Endodermal cell (in vitro differentiated cells): ENCODE results near the gene PRKCE. TPM values are rescaled to one million over a fixed set of nuclear protein-coding genes. Genes with fewer than 3 reads are reported as not detected.

Experiments
- DNase-seq: peaks from one replicate; pipeline ENCODE4 v3.0.0-alpha.2; 2017
- H3K27ac ChIP-seq: 2 replicates; pipeline ENCODE4 v1.5.1; 2013; ENCODE audit warnings: mild to moderate bottlenecking, low read depth, low read length, moderate library complexity
- H3K27me3 ChIP-seq: 2 replicates; pipeline ENCODE4 v1.6.1; 2013; ENCODE audit warnings: mild to moderate bottlenecking, low read length, moderate library complexity; ENCODE audit not compliant: insufficient read depth, control insufficient read depth, poor library complexity, severe bottlenecking
- H3K36me3 ChIP-seq: 2 replicates; pipeline ENCODE4 v1.7.0; 2013; ENCODE audit warnings: mild to moderate bottlenecking, low read length, moderate library complexity; ENCODE audit not compliant: control insufficient read depth, insufficient read depth
- H3K4me1 ChIP-seq: one replicate; pipeline ENCODE4 v1.7.0; 2013; ENCODE audit warnings: low read length; ENCODE audit not compliant: control insufficient read depth, insufficient read depth
- H3K4me3 ChIP-seq: 2 replicates; pipeline ENCODE4 v1.5.1; 2013; ENCODE audit warnings: mild to moderate bottlenecking, low read length, moderate library complexity
- H3K9ac ChIP-seq: 2 replicates; pipeline ENCODE4 v1.6.1; 2013; ENCODE audit warnings: mild to moderate bottlenecking, low read length, moderate library complexity; ENCODE audit not compliant: poor library complexity, severe bottlenecking; ENCODE audit errors: extremely low read depth
- H3K9me3 ChIP-seq: 2 replicates; pipeline ENCODE4 v1.6.1; 2013; ENCODE audit warnings: mild to moderate bottlenecking, low read length, moderate library complexity; ENCODE audit not compliant: control insufficient read depth
- H3K27ac Mint-ChIP-seq: 2 replicates; pipeline ENCODE4 v1.8.0; 2020; ENCODE audit warnings: mixed read lengths
- H3K27me3 Mint-ChIP-seq: 2 replicates; pipeline ENCODE4 v1.8.0; 2021; ENCODE audit warnings: mild to moderate bottlenecking, mixed read lengths; ENCODE audit not compliant: insufficient read depth
- H3K36me3 Mint-ChIP-seq: 2 replicates; pipeline ENCODE4 v1.8.0; 2020; ENCODE audit warnings: low read depth, mixed read lengths
- H3K4me1 Mint-ChIP-seq: 2 replicates; pipeline ENCODE4 v1.8.0; 2020; ENCODE audit warnings: mixed read lengths
- H3K4me3 Mint-ChIP-seq: 2 replicates; pipeline ENCODE4 v1.8.0; 2020; ENCODE audit warnings: mild to moderate bottlenecking, moderate library complexity, mixed read lengths
- H3K9me3 Mint-ChIP-seq: 2 replicates; pipeline ENCODE4 v1.8.0; 2020; ENCODE audit warnings: mild to moderate bottlenecking, mixed read lengths
- CTCF ChIP-seq: fragments of 200-600 bp; sonication (generic); conservative IDR thresholded peaks from 2 replicates; pipeline ENCODE4 v1.5.0; 2021; ENCODE audit warnings: antibody characterized with exemption, mild to moderate bottlenecking
- WGBS, 2 experiments: methylation state at CpG; one replicate each; pipeline versions ENCODE4 v1.1.5 to v1.1.7; 2013; ENCODE audit warnings: missing lambda C conversion rate in 2 of 2, mixed read lengths in 1 of 2; ENCODE audit not compliant: insufficient coverage in 1 of 2, insufficient read length in 1 of 2; 5-methylcytosine and 5-hydroxymethylcytosine counted together
- total RNA-seq, 2 donors: library from RNA; stranded (reverse); fragmentation: NEBNext Ultra II Directional in 1 of 2; extraction: Animal tissue kit (Norgen Biotek cat#: 25700) in 1 of 2; gene quantifications; 2 replicates in 1 of 2; 3 replicates in 1 of 2; pipeline ENCODE4 v1.2.1, GENCODE V29; 2021

PRKCE gene
- total RNA-seq, 2 donors from 2014 or later, result 1.4 to 1.7 TPM

DNA sequence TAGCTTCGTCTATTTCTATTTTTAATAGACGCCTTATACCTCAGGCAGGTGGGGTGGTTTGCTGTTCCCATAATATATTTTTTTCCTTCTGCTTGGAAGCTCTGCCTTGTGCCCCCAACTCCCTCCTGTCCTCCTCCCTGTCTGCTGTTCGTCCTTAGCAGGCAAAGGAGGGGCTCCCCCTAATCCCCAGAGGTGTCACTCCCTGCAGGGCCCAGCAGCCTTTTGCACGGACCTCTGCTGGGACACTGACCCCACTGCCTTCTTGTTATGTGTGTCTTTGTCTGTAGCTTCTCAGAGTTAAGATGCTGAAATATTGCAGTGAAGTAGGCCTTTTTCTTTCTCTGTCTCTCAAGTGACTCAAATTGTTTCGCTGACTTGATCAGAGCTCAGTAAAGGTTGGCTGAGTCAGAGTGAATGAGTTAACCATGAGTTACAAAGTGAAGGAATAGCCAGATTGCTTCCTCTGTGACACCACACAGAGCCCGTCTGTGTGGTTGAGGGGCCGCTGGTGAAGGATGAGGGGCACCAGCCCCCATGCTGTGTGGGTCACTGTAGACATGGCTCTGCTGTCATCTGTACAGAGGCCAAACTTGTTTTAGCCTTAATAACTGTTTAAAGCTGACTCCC lies 47.7 kb downstream of the PRKCE start:
- H3K4me3 Mint-ChIP-seq, result no peak overlapping the region

DNA sequence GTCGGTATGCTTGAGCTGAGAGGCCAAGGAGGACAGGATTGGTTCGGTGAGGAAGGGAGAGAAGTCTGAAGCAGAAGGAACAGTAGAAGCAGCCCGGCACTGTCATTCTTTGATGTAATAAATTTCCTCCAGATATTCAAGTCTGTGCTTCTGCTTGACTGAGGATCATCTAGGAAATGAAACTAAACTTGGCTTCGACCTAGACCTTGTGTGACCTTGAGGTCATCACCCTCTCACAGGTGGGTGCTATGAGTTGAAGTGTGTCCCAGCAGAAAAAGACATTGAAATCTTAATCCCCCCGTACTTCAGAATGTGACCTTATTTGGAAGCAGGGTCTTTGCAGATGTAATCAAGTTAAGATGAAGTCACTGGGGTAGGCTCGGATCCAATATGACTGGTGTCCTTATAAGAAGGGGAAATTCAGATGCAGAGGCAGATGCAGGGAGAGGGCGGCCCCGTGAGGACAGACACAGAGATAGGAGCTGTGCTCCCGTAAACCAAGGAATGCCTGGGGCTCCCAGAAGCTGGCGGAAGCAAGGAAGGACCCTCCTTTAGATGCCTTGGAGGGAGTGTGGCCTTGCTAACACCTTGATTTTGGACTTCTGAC lies 49.0 kb downstream of the PRKCE start:
- Mint-ChIP-seq H3K4me3 (no peak overlapping the region), H3K27ac (no peak overlapping the region), H3K36me3 (no peaks in the 10 kb centered on the region), H3K4me1 (peaks cover 27% of the 10 kb centered on the region), H3K9me3 (no peaks in the 10 kb centered on the region), H3K27me3 (peaks cover 11% of the 10 kb centered on the region)
- no peak overlapping the region for H3K4me3 ChIP-seq
- H3K36me3 ChIP-seq, result no peaks in the 10 kb centered on the region
- DNase-seq, result peak; percentile 48
- H3K27me3 ChIP-seq, result peaks cover 14% of the 10 kb centered on the region
- H3K27ac ChIP-seq, result no peak overlapping the region
- no peak for TF ChIP-seq CTCF
- no peak overlapping the region for H3K9ac ChIP-seq
- peaks cover 8% of the 10 kb centered on the region for H3K4me1 ChIP-seq
- no peaks in the 10 kb centered on the region for H3K9me3 ChIP-seq
- WGBS, 2 experiments, result 91 to 100% methylated on average over 4 to 10 of the region's 10 CpGs

More for the DNA sequence above, 47.7 kb downstream of the PRKCE start:
- peaks cover 27% of the 10 kb centered on the region for H3K4me1 Mint-ChIP-seq
- 53 to 75% methylated on average over 4 to 7 of the region's 7 CpGs for WGBS, 2 experiments
- no peaks in the 10 kb centered on the region for H3K36me3 Mint-ChIP-seq
- no peak overlapping the region for H3K27ac Mint-ChIP-seq
- no peaks in the 10 kb centered on the region for H3K36me3 ChIP-seq
- peaks cover 14% of the 10 kb centered on the region for H3K27me3 ChIP-seq
- no peak for TF ChIP-seq CTCF
- H3K27ac ChIP-seq, result peak overlapping the region; percentile 27
- no peak overlapping the region for H3K9ac ChIP-seq
- H3K4me3 ChIP-seq, result no peak overlapping the region
- DNase-seq, result peak; percentile 49
- no peaks in the 10 kb centered on the region for H3K9me3 Mint-ChIP-seq
- no peaks in the 10 kb centered on the region for H3K9me3 ChIP-seq
- peaks cover 8% of the 10 kb centered on the region for H3K4me1 ChIP-seq
- peaks cover 5% of the 10 kb centered on the region for H3K27me3 Mint-ChIP-seq

DNA sequence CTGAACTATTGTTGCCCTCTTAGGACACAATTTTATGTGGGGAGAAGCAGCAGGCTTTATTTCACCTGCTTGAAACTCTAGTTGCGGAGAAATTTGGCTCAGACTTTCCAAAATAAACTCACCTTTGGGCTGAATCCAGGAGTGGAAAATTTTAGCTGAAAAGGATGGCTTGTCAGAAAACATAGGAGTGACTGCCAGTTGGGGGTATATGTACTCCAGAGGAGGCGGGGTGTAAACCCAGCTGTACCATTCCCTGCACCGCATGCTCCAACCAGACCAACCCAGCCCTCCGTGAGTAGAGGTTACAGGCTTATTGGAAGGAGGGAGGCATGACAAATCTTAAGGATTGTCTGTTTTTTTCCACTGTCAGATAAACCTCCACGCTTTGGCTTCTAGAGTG lies 53.8 kb downstream of the PRKCE start:
- Mint-ChIP-seq H3K4me1 (peaks cover 2% of the 10 kb centered on the region), H3K27ac (no peak overlapping the region), H3K4me3 (no peak overlapping the region), H3K9me3 (peaks cover 4% of the 10 kb centered on the region), H3K36me3 (no peaks in the 10 kb centered on the region), H3K27me3 (peaks cover 27% of the 10 kb centered on the region)
- TF ChIP-seq CTCF, result no peak
- Histone ChIP-seq H3K36me3 (no peaks in the 10 kb centered on the region), H3K9me3 (no peaks in the 10 kb centered on the region), H3K27me3 (peaks cover 14% of the 10 kb centered on the region), H3K9ac (no peak overlapping the region), H3K4me1 (no peaks in the 10 kb centered on the region), H3K4me3 (no peak overlapping the region), H3K27ac (no peak overlapping the region)
- 70 to 76% methylated on average over 2 to 5 of the region's 5 CpGs for WGBS, 2 experiments
- DNase-seq, result no peak
